Activated T-cell treated with anti-CD3 and anti-CD28 coated beads for 48 hours (primary cell): ENCODE results near the gene CLIC4.
"Not testable (repeated sequence)": the region's sequence is repeated elsewhere in the genome, so short reads cannot be mapped to it uniquely, and the experiment has no call there.

Source experiments
- DNase-seq: peaks from one replicate; pipeline ENCODE4 v3.0.0-alpha.2; 2020; ENCODE audit warnings: low read depth

The CLIC4 gene

DNA sequence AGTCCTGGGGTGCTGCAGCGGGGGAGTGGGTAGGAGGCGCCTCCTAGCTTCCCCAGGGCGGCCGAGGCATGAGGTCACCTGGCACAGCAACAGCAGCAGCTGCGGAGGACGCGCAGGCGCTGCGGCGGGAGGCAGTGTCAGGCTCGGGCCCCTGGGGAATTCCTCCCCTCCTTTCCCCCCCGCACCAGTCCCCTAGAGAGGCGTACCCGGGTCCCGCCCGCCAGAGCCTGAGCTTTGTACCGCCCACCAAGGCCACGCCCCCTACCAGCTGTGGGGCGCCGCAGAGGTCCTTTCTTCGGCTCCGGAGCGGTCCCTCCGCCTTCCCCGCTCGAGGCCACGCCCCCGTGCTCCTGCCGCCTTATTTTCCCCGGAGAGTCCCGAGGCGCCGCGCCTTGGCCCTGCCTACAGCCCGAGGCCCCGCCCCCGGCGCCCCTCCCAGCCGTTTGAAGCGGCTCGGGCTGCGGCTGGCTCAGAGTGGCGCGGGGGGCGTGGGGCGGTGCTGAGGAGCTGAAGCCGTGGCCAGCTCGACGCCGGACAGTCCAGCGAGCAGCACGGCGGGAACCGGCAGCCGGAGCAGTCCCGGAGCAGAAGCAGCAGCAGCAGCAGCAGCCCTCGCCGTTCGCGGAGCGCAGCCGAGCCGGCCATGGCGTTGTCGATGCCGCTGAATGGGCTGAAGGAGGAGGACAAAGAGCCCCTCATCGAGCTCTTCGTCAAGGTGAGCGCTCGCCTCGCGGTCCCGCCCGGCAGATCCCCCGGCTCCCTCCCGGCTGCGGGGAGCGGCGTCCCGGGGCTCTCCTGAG lies at the start of gene CLIC4:
CLIC4 (plus strand) TSS at position 537 of the 800 bp plus-strand sequence; CDS start at position 644, 107 bp downstream.
- DNase-seq: peak; percentile 99

DNA sequence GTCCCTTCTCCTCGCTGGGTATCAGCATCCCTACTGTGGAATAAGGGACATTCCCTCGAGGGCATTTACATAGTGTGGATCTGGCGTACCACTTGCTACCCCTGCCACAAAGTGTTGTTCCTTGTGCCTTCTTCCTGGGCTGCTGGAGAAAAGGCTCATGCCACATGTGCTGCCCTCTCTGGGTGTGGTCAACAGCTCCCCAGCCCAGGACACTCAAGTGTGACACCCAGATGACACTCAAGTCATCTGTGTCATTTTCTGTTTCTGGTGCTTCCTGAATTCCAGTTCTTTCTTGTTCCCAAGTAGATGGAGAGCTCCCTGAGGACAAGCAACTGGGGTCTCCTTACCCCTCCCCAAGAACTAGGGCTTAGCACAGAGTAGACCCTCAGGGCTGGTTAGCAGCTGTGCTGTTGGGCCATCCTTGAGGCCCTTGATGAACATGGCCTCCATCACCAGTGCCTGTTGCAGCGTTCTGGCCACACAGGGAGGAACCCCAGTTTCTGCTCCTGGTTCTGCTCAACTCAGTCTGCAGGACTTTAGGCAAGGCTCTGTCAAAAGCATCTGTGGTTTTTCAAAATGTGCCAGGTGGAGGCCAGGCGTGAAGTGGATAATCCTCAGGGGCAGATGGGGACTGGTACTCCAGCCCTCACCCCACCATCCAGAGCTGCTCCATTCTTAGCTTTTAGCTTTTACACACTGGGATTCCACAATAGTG lies 49.0 kb upstream of the CLIC4 start:
- no peak for DNase-seq

DNA sequence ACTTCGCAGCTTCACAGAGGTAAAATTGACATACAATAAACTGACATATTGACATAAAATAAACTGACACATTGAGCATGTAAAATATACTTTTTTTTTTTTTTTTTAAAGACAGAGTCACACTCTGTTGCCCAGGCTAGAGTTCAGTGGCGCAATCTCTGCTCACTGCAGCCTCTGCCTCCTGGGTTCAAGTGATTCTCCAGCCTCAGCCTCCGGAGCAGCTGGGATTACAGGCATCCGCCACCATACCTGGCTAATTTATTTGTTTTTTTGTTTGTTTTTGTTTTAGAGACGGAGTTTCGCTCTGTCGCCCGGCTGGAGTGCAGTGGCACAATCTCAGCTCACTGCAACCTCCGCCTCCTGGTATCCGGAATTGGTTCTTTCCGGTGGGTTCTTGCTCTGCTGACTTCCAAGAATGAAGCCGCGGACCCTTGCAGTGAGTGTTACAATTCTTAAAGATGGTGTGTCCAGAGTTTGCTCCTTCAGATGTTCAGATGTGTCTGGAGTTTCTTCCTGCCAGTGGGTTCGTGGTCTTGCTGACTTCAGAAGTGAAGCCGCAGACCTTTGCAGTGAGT lies 48.4 kb upstream of the CLIC4 start:
- no peak for DNase-seq

DNA sequence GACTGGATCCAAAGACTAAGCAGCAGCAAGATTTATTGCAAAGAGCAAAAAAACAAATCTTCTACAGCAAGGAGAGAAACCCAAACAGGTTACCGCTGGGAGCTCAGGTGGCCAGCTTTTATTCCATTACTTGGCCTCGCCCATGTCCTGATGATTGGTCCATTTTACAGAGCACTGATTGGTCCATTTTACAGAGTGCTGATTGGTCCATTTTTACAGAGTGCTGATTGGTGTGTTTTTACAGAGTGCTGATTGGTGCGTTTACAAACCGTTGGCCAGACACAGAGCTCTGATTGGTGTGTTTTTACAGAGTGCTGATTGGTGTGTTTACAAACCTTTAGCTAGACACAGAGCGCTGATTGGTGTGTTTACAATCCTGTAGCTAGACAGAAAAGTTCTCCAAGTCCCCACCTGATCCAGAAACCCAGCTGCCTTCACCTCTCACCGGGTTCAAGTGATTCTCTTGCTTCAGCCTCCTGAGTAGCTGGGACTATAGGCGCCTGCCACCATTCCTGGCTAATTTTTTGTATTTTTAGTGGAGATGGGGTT lies 47.7 kb upstream of the CLIC4 start:
- not testable (repeated sequence) for DNase-seq

DNA sequence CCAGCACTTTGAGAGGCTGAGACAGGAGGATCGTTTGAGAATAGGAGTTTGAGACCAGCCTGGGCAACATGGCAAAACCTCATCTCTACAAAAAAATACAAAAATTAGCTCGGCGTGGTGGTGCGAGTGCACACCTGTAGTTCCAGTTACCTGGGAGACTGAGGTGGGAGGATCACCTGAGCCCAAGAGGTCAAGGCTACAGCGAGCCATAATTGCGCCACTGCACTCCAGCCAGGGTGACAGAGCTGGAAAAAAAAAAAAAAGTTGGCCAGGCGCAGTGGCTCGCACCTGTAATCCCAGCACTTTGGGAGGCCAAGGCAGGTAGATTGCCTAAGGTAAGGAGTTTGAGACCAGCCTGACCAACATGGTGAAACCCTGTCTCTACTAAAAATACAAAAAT lies 46.9 kb upstream of the CLIC4 start:
- not testable (repeated sequence) for DNase-seq

DNA sequence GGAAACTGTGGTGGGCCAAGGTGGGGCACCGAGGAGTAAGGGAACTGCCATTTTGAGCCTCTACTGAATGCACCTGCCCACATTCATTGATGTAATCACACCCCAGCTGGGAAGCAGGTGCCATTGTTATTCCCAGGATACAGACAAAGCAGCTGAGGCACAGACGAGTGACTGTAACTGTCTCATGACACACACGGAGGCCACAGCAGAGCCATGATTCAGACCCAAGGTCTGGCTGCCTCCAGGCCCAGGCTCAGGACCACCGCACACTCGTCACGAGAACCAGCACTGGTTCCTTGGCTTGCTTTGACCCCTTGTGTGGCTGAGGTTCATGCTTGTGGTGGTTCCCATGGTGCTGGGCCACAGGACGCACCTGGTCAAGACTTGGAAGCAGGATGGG lies 45.6 kb upstream of the CLIC4 start:
- DNase-seq: no peak

DNA sequence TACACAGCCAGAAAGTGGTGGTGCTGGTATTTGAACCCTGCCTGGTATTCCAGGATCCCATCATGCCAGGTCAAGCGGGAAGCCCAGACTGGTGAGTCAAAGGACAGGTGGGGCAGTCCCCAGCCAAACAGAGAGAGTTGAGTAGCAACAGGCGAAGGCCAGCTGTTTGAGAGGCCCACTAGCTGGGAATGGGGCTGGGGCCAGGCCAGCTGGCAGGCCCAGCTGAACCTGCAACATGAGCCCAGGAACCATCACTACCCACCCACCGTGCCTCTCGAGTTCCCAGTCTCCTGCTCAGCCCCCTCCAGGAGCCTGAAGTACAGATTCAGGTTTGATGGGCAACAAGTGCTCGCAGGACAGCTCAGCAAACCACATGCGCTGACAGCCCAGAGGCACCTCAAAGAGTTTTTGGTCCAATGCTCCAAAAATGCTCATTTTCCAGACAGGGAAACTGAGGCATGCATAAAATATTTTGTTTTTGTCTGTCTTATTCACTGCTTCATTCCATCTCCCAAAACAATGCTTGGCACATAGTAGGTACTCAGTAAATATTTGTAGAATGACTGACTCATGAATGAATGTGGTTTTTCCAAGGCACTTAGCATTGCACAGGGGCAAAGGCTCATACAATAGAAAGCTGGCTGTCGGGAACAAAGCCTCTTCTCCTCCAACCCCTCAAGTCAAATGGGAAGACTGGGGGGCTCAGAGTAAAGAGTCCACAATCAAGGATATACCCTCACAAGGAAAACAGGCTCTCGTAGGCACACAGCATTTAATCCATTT lies 42.5 kb upstream of the CLIC4 start:
- DNase-seq: no peak

DNA sequence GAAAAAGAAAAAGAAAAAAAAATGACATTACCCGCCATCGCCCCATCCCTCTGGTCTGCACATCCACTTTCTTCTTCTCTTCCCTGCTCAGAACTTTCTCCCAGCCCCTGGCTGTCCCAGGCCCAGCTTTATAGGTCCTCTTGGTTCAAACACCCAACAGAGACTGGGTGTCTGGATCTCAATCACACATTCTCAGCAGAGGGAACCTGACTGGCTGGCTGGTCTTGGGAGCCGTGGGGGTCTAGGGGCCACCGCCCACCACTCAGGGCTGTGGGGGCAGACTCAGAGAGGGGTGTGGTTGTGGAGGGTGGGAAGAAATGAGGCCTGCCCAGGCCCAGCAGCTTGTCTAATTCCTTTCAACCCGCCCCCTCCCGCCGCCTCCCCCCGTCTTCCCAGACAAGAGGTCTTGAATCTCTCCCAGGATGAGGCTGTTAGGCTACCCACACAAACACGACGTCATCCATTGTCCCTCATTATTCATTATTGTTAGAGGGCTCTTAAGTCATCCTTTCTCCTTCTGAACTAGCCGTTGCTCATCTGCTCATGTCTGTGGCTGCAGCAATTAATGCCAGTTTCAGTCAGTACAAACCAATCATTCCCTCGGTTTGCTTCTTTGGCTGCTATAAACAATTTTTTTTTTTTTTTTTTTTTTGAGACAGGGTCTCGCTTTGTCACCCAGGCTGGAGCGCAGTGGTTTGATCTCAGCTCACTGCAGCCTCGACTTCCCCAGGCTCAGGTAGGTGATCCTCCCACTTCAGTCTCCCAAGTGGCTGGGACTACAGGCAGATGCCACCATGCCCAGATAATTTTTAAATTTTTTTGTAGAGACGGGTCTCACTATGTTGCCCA lies 40.6 kb upstream of the CLIC4 start:
- DNase-seq: no peak

DNA sequence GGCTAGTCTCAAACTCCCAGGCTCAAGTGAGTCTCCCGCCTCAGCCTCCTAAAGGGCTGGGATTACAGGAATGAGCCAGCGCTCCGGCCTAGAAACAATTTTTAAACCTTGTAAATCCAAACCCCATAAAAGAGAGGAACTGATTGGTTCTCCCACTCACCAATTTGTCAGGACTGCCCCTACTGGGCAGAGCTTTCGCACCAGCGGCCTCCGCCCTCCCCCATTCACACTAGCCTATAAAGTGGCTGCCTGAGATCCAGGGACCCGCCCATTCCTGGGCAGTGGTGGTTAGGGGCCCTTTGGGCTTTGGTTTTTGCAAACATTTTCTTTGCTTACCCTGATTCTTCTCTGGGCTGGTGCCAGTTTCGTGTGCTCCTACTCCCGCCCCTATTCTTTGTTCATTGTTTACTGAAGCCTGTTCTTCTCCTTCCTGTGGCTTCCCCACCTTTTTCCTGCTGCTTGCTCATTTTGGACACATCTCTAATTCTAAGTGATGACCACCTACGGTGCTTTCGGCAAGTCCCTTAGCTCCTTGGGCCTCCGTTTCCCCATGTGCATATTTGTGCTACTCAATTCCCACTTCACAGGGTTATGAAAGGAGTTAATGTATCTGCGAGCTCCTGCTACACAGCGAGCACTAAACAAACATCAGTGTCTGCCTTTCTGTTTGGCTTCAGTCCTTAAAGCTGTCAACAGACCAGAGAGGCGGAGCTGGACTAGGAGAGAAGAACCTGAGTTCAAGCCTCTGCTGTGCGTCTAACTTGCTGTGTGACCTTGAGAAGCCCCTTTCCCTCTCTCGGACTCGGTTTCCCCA lies 39.8 kb upstream of the CLIC4 start:
- peak; percentile 14 for DNase-seq

DNA sequence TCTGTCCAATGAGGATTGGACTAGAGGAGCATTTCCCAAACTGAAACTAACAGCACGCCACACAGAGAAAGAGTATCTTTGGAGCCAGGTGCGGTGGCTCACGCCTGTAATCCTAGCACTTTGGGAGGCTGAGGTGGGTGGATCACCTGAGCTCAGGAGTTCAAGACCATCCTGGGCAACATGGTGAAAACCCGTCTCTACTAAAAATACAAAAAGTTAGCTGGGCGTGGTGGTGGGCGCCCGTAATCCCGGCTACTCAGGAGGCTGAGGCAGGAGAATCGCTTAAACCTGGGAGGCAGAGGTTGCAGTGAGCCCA lies 39.2 kb upstream of the CLIC4 start:
- not testable (repeated sequence) for DNase-seq

DNA sequence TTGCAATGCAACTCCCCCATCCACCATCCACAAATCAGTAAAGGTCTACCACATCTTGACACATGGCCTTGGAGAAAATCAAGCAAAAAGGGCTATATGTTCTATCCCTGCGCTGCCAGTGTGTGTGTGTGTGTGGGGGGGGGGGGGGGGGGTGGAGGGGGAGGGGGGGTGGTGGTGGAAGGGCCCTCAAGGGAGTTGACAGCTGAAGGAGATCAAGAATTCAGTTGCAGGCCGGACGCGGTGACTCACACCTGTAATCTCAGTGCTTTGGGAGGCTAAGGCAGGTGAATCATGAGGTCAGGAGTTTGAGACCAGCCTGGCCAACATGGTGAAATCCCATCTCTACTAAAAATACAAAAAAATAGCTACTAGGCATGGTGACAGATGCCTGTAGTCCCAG lies 37.6 kb upstream of the CLIC4 start:
- DNase-seq: no peak

DNA sequence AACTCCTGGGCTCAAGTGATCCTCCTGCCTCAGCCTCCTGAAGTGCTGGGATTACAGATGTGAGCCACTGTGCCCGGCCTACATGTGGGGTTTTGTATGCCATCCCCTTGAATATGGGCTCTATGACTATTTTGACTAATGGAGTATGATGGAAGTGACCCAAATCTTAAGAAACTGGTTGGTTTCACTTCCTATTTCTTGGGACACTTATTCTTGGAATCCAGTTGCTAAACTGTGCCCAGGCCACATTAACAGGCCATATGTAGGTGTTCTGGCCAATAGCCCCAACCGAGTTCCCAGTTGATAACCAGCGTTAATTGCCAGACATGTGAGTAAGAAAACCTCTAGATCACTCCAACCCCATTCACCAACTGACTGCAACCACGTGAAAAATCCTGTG lies 36.3 kb upstream of the CLIC4 start:
- DNase-seq: no peak

DNA sequence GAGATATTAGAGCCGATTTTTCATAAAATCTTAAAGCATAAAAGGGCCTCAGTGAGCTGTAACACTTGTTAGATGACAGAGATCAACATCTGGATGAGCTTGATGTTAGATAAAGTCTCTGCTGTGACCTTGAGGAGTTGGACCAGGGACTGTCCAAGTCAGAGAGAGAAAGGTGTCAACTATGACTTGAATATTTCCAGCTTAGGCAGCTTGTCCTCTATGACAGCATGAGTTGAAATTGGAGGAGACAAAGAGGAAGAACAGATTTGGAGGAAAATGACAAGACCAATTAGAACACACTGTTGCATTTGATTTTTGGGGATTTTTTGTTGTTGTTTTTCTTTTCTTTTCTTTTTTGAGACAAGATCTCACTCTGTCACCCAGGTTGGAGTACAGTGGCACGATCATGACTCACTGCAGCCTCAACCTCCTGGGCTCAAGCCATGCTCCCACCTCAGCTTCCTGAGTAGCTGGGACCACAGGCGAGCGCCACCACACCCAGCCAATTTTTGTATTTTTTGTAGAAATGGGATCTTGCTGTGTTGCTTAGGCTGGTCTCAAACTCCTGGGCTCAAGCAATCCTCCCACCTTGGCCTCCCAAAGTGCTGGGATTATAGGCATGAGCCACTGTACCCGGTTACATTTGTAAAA lies 35.3 kb upstream of the CLIC4 start:
- no peak for DNase-seq

DNA sequence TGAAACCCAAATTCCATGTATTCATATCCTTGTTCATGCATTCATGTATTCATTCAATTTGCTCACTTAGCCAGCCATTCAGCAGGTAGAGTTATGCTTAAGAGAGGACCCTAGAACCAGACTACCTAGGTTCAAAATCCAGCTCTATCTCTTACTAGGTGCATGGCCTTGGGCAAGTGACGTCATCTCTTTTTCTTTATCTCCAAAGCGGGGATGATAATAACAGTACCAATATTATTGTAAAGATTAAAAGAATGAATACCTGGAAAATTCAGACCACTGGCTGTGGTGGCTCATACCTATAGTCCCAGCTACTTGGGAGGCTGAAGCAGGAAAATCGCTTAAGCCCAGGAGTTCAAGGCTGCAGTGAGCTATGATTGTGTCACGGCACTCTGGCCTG lies 33.9 kb upstream of the CLIC4 start:
- no peak for DNase-seq

DNA sequence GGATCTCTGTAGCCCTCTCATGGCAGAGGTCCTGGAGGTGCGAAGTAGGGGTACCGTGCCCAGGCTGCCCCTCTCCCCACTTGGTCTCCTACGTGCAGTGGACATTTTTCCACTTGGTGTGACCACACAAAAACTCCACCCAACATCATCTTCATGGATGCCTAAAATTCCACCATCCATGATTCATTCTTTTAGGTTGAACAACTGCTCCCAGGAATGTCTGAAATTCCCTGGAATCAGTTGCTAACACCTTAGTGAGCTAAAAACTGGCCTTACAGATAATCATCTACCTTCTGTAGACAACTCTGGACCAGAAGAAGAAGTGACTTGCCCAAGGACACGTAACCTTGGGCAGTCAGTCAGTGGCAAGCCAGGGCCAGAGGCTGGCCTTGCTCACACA lies 32.1 kb upstream of the CLIC4 start:
- no peak for DNase-seq

DNA sequence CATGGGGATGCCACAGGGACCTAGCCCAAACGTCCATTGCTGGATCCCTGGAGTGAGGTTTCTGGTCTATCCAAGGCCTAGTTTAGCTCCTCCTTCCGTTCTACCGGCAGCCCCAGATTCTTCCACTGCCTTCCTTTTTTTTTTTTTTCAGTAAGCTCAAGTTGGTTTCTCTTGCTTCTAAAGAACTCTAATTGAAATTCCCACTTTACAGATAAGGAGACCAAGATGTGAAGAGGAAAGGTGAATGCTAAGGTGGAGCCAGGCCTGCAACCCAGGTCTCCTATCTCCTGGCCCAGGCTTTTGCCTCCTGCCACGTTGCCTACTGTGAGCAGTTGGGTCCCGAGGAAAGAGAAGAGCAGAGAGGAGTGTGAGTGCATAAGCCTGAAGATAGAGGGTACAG lies 31.5 kb upstream of the CLIC4 start:
- no peak for DNase-seq

DNA sequence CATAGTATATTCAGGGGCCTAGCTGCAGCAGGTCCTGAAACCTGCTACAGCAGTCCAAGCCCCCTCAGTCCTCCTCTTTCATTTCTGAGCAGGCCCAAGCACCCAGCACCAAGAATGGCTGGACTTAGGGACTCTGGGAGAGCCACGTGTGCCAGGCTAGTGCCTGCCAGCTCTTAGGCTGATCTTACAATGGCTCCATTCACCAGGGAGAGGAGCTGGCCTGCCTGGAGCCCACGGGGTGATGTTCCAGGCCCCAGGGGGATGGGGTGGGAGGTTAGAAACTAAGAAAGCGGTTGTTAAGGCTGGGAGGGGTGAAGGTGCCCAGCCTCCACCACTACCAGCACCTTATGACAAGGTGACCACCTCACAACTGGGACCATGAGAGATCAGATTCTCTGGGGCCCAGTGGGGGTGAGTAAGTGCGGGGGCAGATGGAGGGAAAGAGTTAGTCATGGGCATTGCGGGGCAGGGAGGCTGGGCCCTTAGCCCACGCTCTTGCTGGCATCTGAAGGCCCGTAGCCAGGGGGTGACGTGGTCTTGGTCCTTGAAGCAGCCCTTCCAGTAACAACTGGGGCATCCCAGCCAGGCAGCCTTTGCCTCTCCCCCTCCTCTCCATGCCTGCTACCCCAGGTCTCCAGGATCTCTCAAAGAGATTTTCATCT lies 30.3 kb upstream of the CLIC4 start:
- peak; percentile 33 for DNase-seq

DNA sequence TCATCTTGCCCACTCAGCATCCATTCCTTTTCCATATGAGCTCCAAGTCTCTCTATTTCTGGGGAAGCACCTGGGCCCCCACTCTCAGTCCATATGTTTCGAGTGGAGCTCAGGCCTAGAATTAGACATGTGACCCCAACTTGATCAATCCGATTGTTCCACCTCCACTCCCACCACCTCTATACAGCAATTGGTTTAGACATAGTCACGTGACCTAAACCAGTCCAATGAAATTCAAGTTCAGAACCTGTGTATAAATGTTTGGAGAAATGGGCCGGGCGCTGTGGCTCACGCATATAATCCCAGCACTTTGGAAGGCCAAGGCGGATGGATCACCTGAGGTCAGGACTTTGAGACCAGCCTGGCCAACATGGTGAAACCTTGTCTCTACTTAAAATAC lies 29.6 kb upstream of the CLIC4 start:
- no peak for DNase-seq

DNA sequence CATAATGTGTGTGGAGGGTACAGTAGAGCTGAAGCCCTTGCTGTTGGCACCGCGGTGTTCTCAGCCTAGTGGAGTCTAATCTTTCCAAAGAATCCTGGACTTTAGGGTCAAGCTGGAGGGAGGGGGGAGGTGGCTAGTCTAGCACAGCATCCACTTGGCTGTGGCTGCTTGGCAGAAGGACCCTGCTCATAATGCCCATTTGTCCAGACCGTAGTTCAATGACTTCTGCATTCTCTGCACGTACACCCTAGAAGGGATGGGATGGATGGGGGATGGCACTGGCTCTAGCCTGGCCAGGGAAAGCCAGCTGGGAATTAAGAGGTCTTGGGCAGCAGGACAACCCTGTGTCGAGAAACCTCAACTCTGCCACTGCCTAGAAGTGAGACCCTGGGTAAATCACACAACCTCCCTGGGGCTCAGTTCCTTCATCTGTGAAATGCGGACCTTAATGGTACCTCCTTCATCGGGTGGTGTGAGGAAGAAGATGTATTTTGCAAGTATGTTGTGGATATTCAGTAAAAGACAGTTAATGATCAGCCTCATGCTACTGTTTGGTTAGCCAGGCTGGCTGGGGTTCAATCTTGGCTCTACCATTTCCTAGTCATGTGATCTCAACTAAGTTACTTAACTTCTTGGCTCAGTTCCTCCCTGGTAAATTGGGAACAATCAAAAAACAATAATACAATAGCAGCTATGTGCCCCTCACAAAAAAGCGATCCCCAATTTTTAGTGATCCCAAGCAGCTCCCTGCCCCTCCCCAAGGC lies 27.2 kb upstream of the CLIC4 start:
- DNase-seq: no peak
